ENCODE measurements around the gene ZFYVE9.

Gene ZFYVE9

DNA sequence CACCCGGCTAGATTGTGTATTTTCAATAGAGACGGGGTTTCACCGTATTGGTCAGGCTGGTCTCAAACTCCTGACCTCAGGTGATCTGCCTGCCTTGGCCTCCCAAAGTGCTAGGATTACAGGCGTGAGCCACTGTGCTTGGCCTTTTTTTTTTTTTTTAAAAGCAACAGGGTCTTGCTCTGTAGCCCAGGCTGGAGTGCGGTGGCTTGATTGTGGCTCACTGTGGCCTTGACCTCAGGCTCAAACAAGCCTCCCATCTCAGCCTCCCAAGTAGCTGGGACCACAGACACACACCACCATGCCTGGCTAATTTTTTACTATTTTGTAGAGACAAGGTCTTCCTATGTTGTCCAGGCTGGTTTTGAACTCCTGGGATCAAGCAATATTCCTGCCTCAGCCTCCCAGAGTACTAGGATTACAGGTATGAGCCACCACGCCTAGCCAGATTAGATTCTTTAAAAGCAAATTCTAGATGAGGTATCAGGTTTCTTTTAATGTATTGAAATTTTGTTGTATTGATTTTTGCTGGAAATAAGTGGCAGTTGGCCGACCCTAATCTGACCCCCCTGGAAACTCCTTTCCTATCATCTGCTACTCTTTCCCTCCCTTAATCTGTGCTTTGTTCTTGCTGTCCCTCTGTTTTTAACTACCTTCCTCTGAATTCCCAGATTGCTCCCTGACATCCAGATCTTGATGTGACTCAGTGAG lies 26.6 kb downstream of the ZFYVE9 start:
- TF ChIP-seq, protein P1, sequence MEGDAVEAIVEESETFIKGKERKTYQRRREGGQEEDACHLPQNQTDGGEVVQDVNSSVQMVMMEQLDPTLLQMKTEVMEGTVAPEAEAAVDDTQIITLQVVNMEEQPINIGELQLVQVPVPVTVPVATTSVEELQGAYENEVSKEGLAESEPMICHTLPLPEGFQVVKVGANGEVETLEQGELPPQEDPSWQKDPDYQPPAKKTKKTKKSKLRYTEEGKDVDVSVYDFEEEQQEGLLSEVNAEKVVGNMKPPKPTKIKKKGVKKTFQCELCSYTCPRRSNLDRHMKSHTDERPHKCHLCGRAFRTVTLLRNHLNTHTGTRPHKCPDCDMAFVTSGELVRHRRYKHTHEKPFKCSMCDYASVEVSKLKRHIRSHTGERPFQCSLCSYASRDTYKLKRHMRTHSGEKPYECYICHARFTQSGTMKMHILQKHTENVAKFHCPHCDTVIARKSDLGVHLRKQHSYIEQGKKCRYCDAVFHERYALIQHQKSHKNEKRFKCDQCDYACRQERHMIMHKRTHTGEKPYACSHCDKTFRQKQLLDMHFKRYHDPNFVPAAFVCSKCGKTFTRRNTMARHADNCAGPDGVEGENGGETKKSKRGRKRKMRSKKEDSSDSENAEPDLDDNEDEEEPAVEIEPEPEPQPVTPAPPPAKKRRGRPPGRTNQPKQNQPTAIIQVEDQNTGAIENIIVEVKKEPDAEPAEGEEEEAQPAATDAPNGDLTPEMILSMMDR (IDR thresholded peaks at IDR 0.05): no peak

DNA sequence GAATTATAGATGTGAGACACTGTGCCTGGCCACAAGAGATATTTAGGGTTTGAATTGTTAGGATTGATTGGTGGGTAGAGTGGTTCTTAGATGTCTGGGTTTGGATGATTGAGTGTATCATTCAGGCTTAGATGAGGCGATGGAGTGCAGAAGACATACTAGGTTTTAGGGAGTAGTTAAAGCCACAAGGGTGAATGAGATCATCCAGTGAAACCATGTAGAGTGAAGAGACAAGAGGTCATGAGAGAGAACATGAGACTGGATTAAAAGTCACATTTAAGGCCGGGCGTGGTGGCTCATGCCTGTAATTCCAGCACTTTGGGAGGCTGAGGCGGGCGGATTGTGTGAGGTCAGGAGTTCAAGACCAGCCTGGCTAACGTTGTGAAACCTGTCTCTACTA lies 37.2 kb downstream of the ZFYVE9 start:
- TF ChIP-seq, protein P1 (IDR thresholded peaks at IDR 0.05): no peak

DNA sequence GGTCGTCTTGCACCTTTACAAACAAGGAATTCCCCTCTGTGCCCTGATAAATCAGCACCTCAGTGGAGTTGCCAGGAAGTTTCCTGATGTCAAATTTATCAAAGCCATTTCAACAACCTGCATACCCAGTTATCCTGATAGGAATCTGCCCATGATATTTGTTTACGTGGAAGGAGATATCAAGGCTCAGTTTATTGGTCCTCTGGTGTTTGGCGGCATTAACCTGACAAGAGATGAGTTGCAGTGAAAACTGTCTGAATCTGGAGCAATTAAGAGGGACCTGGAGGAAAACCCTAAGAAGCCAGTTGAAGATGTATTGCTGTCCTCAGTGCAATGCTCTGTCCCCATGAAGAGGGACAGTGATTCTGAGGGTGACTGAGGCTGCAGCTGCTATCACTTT lies 38.3 kb downstream of the ZFYVE9 start:
- TF ChIP-seq, protein P1 (IDR thresholded peaks at IDR 0.05): no peak

DNA sequence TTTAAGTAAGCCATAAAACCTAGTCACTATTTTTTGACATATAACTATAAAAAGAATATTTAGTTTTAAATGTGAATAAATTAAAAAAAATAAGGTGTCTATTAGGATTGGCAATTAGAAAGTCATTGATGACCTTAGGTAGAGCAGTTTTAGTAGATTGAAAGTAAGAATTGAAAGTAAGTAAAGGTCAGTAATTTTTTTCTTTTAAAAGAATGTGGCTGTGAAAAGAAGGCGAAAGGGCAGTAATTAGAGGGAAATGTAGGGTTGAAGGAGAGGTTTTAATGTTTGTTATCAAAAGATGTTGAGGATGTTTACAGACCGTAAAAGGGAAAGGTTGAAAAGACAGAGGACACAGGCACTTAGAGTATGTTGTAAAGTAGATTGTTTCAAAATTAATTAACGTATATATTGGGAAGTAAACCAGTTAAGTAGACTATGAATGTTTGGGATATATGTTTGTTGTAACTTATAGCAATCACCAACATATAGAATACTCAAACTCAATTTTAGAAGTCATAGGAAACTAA lies 41.0 kb downstream of the ZFYVE9 start:
- TF ChIP-seq, protein P1 (IDR thresholded peaks at IDR 0.05): no peak

DNA sequence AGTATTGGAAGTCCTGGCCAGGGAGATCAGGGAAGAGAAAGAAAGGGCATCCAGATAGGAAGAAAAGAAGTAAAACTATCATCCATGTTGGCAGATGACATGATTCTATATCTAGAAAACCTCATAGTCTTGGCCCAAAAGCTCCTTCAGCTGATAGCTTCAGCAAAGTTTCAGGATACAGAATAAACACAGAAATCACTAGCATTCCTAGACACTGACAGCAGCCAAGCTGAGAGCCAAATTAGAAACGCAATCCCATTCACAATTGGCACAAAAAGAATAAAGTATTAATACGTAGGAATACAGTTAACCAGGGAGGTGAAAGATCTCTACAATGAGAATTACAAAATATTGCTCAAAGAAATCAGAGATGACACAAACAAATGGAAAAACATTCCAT lies 44.6 kb downstream of the ZFYVE9 start:
- TF ChIP-seq, protein P1 (IDR thresholded peaks at IDR 0.05): no peak

DNA sequence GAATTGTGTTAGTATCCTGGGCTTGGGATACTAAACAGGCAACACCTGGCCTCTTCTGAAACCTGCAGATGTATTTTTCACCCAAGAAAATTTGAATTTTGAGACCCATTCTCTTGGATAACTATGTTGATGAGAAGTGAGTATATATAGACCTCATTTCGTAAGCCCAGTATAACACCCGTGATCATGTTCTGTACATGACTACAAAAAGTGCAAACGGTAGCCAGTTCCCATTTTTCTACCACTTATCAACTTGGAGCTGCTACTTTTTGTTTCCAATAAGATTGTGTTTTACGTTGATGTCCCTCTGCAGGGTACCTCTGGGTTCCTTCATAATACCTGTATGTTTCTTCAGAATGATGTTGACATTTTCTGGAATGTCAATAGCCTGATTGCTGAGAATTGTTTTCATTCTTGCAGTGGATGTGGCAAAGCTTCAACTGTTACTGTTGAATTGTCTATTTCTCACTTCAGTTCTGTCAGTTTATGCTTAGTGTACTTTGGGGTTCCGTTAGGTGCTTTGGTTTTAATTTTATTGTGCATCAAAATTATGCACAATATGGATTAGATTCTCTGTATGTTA lies 48.1 kb downstream of the ZFYVE9 start:
- TF ChIP-seq, protein P1 (IDR thresholded peaks at IDR 0.05): no peak

DNA sequence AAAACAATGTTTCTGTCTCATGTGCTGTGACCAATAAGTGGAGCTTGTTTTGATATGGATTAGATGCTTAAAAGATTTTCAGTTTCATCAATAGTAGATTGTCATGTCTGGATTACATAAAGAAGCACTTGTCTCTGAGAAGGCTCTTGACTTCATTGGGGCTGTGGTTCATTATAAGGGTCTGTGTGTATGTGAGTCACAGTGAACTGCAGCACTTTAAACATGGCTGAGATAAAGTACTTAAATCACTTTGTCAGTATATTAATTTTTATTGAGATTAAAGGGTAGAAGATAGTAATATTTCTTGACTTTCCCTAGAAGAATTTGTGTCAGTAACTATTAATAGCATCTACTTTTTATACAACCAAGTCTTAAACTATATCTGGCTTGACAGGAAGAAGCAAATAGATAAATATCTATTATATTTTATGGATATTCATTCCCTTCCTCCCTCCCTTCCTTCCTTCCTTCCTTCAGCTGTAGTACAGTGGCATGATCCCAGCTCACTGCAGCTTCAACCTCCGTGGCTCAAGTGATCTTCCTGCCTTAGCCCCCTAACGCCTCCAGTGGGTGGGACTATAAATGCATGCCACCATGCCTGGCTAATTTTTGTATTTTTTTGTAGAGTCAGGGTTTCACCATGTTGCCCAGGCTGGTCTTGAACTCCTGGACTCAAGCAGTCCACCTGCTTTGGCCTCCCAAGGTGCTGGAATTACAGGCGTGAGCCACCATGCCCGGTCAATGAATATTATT lies 48.8 kb downstream of the ZFYVE9 start:
- TF ChIP-seq, protein P1 (IDR thresholded peaks at IDR 0.05): no peak

All from LNCAP (cell line).